AG08395 (cell line): Measurements from ENCODE around the gene SIM1.

Experiments
- DNase-seq: peaks from one replicate; pipeline ENCODE4 v3.0.0; 2012; ENCODE audit warnings: mixed read lengths, low spot score

Gene SIM1, protein sequence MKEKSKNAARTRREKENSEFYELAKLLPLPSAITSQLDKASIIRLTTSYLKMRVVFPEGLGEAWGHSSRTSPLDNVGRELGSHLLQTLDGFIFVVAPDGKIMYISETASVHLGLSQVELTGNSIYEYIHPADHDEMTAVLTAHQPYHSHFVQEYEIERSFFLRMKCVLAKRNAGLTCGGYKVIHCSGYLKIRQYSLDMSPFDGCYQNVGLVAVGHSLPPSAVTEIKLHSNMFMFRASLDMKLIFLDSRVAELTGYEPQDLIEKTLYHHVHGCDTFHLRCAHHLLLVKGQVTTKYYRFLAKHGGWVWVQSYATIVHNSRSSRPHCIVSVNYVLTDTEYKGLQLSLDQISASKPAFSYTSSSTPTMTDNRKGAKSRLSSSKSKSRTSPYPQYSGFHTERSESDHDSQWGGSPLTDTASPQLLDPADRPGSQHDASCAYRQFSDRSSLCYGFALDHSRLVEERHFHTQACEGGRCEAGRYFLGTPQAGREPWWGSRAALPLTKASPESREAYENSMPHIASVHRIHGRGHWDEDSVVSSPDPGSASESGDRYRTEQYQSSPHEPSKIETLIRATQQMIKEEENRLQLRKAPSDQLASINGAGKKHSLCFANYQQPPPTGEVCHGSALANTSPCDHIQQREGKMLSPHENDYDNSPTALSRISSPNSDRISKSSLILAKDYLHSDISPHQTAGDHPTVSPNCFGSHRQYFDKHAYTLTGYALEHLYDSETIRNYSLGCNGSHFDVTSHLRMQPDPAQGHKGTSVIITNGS

DNA sequence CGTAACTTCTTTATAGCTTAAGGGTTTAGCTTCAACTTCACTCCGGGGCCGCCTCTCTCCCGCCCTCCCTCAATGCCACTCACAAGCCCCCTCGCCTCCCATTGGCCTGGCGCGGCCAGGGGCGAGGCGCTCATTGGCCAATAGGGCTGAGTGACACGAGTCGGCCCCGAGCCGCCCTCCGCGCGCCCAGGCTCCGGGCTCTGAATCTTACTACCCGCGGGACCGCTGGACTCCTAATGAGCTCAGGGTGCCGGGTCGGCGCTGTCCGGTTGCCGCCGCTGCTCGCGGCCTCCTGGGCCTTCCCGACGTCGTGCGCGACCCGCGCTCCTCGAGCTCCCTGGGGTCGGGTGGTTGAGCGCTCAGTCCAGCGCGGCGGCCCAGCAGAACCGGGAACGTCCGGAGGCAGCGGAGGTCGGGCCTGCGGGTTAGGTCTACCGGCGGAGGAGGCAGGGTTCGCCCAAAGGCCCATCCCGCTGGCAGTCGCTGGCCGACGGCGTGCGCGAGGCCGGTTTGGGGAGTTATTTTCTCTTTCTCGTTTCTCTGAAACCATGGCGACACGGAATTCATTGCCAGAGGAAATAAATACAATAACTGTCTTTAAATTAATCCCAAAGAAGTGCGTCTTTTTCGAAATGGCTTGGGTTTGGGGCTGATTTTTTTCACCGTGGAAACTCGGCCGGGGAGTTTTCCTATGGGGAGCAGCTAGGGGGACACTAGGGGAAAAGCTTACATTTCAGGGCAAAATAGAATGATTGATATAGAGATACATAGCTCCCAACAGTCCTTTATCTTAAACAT is at the start of gene SIM1:
SIM1 (minus strand) TSS at position 19 of the 798 bp plus-strand sequence. CDS start 1,453 bp downstream, outside the sequence.
- DNase-seq = peak; percentile 95

DNA sequence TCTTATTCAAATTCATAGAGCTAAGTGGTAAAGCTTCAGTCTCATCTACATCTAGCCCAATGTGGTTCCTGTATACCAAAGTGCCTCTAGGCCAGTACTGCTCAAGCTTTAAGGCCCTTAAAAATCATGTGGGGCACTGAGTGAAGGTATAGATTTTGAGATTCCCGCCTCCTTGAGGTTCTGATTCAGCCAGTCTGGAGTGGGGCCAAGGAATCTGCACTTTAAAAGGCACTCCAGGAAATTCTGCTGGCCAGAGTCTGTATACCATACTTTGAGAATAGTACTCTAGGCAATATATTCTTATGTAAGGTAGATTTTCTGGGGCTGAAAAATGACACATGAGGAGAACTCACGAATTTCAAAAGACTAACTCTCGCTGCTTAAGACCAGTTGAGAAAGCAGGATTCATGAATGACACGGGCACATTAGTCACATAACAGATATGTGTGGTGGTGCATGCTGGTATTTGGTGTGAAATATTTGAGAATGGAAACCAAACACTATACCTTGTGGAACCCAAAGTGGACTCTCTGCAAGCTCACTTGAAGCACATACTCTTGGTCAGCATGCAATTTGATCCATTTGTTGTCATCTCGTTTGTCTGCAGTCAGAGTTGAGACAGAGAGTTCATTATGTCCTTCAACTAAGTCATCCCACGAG is 47.6 kb upstream of the SIM1 start:
- peak; percentile 19 for DNase-seq

DNA sequence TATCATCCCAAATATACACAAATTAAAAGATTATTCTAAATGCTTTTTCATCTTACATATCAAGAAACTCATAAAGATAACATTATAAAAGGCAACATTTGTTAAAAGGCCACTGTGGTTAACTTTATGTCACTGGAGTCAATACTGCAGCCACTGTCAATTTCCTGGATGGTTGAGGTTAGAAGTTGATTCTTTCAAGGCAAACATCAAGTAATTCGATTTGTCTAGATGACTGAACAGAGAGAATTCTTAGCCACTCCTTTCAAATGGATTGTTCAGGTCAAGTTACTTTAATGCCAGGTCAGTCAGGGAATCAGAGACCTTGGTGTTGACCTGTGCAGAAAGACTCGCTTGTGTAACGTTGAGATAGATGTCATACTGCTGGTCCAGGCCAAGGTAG is 44.4 kb upstream of the SIM1 start:
- DNase-seq = no peak

DNA sequence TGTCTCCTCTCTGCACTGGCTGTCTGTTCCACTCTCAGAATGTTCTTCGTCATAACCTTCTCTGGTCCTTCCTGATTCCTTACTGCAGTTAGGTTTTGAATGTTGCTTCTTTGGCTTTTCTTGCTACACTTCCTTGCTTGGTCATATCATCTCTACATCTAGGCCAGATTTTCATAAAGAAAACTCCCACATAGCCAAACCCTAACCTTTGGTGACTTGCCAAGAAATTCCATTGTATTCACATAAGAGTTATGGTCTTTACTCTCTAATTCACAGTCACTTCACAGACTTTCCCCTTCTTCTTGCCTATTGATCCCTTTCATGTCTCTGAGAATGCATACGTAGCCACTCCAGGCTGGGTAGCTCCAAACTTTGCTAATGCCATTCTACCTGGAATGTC is 41.9 kb upstream of the SIM1 start:
- DNase-seq = no peak

DNA sequence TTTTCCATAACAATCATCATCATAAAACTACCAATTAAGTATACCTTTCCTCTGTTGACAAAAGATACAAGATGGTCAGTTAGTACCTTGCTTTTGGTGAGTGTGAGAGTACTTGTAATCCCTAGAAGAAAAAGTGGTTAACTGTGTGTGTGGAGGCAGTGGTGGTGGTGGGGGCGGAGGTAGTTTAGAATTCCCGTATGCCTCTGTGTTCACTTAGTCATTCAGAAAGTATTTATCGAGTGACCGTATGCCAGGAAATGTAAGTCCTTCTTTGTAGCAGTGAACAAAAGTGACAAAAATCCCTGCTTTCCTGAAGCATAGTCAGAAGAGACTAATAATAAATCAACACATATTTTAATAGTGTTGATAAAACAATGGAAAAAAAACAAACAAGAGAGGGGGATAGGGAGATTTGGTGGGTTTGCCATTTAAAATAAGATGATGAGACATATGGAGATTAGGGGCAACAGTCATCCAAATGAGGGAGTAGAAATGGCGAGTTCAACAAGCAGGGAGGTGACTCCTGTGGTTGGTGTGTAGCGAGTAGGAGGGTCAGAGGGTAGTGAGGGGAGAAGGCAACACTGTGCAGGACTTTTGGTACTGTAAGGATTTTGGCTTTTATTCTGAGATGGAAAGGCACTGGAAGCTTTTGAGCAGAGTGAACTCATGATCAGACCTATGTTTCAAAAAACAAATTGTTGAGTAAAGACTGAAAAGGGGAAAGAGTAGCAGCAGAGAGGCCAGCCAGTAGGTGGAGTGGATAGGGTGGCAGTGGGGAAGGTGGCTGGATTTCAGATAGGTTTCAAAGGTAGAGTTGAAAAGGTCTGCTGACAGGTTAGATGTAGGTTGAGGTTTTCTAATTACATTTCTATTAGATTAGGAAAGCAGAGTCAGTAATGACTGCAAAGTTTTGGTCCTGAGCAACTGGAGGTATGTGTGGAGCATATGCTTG is 40.3 kb upstream of the SIM1 start:
- peak; percentile 49 for DNase-seq

DNA sequence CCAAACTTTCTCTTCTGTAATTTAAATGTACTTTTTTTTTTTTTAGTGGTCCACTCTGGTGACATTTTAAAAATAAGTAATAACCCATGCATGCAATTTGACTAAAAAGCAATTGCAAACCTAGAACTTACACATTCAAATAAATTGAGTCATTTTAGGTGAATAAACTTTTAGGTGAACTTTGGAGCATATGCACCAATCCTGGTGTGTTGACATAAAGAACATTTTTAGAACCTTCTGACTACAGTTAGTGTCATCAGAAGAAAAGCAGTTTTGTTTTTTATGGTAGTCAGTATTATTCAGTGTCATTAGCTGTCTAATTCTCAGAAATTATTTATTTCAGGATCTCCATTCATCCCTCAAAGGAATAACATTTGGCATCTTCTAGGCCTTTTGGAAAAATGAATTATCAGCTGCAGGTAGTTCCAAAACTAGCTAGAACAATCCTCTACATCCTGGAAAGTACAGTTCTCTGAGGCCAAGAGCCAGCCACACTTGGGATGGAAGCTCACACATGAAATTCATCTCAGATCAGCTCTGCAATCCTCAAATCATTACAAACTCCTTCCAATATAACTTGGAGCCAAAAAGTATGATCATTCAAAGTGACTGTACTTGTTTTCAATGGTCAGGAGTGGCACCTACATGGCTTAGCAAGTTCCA is 38.5 kb upstream of the SIM1 start:
- DNase-seq = no peak

DNA sequence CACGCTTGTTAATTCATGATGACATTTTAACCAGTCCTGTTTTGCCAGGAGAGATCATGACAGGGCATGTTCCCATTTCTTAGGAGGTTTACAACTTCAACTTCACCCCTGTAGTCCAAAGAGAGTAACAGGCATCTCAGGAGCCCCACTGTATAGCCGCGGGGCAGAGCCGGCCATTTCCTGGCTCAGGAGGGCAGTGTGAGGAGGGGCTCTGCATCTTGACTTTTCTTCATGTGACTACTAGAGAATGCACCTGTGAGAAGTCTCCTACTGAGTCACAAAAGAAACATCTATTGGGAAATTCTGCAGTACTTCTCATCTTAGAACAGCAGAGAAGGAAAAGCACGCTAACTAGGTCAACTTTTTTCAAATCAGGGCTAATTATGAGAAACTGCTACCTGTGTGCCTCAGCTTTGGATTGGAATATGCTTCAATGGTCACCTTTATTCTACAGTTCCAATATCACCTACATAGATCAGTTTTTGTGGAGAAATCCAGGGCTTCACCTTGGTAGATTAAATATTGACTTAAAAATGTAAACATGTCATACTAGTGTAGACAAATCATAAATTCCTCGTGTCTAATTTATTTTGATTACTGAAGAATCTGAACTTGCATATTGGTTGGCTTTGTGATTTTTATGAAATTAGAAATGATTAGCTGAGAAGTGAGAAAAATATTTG is 28.6 kb upstream of the SIM1 start:
- DNase-seq = no peak

DNA sequence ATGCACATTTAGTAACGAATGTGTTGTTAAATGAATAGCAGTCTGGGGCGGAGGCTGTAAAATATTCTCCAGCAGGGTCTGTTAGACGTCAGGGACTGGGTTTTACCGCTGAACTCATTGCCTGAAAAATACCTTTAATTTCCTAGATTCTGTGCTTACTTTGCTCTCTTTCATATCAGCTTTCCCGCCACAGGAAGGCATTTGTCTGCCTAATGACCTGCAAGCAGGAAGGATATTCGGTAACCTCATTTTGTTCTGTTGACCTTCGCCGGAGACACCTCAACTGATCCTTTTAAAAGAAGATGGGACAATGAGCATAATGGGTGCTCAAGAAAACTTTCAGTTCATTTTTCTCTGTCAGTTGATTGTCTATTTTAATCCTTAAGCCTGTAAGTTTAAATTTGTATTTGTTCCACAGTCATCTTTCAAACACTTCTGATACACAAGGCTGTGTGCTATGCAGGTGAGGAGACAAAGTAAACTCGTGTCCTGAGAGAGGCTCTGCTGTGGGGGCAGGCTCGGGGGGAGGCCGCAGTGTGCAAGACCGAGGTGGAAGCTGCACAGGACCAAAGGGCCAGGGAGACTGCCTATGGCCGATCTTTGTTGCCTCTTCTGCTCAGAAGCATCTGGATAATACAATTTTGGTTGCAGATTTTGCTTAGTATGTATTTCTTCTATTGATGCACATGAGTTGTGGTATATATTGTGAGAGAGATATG is 27.4 kb upstream of the SIM1 start:
- DNase-seq = no peak

DNA sequence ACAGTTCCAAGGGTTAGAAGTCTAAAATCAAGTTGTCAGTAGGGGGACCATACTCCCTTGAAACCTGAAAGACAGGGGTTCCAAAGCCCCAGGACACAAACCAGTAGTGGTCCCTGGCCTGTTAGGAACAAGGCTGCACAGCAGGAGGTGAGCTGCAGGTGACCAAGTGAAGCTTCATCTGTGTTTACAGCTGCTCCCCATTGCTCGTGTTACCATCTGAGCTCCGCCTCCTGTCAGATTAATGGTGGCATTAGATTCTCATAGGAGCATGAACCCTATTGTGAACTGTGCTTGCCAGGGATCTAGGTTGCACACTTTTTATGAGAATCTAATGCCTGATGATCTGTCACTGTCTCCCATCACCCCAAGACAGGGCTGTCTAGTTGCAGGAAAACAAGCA is 25.3 kb upstream of the SIM1 start:
- no peak for DNase-seq

DNA sequence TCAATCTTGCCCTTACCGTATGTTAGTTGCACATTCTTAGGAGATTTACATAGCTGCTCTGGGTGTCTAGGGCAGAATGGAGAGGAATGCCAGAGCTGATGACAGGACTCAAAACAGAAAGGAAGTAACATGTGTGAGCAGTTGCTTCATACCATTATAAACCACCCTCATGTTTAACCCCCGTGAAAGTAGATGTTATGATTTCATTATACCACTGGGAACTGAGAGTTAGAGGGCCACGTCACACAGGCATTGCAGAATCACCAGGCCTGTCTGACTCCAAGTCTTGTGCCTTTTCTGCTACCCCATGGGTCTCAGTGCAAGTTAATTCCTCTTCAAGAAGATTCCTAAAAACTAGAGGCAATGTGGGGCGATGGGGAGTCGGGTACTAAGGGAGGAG is 23.5 kb upstream of the SIM1 start:
- DNase-seq = no peak

DNA sequence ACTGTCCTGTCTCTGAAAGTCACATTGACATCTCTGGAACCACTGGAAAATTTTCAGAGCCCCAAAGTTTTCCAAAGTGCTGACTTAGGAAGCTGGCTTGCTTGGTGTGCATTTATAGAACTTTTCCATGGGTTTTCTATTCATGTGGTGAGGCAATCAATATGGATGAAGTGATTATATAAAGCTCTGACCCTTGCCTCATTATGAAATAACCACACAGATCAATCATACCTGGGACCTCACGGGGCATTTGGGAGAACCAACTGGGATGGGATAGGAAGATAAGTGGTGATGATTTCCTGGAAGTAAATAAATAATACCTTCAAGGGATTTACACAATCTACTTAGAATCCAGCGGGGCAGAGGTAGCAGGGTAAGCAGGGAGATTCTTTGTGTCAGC is 22.9 kb upstream of the SIM1 start:
- DNase-seq = no peak

DNA sequence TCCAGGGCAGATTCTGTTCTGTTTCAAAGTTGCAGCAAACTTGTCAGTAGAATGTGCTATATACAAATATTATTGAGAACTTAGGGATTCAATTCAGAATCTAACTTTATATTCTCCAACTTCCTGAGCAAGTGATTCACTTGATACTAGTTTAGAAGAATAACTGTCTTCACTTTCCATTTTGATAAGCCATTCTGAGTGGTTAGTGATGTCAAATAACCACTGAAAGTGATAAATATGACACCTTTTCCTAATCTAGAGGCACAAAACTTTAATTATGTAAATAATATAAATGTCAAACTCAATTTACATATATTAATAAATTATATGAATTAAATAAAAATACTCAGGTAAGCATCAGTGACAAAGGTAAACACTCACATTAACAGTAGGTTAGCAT is 20.5 kb upstream of the SIM1 start:
- no peak for DNase-seq

DNA sequence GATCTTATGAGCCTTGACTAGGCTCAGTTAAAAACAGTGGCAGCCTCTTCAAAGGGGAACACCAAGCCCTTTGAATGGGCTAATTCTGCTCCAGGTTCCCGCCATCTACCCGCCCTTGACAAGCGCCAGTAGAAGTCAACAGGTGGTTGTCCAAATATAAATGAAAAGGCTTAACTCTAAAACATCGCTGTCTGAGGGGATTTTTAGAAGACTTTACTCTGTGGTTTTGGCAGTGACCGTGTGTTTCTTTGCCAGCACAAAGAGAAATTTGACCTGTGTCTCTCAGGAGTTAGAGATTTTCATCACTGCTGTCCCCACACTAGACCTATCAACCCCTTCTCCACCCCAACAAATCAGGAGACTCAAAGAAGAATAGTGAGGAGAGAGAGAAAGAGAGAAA is 19.8 kb upstream of the SIM1 start:
- no peak for DNase-seq

DNA sequence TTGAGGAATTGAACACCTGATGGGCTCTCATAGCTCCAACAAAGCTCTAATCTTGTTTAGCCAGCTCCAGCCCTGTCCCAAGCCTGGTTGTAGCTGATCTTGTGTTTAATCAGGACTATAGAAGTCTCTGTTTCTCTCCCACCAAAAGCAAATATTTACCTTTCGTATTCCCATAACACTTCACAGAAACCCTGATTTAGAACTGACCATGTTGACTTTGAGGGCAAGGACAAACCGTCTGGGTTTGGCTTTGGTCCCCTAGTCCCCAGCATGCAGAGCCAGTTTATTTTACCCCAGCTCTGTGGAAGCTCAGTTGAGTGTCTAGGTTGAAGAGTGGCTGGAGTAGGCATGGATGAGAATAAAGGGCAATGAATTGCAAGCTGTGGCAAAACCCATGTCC is 18.0 kb upstream of the SIM1 start:
- DNase-seq = no peak

DNA sequence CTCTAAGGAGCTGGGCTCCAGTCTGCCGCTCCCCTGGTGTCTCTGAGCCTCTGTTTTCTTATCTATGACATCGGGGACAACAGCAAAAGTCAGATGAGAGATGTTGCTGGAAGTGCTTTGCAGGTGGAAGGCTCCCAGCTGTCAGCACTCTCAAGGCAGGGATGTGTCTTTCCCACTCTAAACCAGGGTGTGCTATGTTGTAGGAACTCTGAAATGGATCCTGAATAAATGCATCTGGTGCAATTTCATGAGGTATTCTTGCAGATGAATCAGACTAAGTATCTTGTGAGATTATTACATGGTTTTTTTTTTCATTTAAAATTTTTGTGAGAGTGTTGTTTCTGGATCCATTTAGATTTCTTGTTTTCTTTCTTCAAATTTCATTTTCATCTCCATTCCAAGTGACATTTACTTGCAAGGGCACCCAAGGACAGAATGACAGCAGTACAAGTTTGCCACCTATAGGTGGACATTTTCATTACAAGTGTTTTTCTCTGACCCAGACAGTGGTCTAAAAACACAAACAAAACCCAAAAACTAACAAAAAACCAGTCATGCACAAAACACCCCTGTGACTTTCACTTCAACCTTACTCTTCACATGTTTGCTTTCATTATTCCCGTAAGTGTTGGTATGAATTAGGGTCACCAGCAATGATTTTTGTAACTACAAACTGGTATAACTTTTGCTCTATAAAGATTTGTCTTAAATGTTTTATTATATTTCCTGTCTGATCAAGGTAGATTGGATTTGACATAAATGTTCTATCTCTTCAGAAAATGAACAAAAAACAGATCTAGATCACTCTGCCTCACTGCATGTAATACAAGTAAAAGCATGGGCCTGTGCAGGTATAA is 14.7 kb upstream of the SIM1 start:
- DNase-seq = peak; percentile 54

DNA sequence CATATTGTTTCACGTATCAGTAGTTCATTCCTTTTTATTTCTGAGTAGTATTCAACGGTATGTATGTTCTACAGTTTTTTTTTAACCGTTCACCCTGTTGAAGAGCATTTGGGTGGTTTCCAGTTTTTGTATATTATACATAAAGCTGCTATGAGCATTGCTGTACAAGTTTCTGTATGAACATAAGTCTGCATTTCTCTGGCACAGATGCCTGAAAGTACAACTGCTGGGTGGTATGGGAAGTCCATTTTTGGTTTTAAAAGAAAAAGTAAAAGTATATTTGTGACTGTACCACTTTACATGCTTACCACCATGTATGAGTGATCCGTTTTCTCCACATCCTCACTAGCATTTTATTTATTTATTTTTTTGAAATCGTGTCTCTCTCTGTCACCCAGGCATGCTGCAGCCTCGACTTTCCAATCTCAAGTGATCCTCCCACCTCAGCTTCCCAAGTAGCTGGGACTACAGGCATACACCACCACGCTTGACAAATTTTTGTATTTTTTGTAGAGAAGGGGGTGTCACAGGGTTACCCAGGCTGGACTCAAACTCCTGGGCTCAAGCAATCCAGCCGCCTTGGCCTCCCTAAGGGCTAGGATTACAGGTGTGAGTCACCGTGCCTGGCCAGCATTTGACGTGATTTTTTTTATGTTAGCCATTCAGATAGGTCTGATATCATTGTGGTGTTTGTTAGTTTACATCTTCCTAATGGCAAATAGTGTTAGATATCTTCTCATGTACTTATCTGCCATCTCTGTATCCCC is 11.0 kb upstream of the SIM1 start:
- DNase-seq = no peak

DNA sequence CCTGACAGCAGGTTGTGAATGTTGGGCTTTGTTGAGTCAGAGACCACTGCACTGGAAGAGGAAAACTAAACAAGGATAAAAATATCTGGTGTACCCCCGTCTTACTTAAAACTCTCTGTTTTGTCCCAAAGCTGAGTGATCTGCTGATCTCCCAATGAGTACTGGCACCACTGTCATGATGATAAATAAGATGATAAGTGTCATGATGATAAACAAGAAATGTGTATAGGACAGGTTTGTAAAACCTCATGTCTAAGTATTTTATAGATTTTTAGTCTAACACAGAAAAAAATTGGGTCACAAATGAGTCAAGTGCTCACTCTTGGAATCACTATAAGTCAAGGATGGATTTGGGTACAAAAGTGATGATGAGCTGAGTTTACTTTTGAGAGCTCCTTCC is 8.5 kb upstream of the SIM1 start:
- no peak for DNase-seq
